HCT116 (cell line): ENCODE data around the gene TBC1D16. TPM values are rescaled to one million over a fixed set of nuclear protein-coding genes. Genes with fewer than 3 reads are reported as not detected.

ENCODE experiments used
- ATAC-seq: fragments of 200-7000 bp; cut with Tn5 transposase; 2 replicates; pipeline ENCODE4 v1.9.1; 2020; ENCODE audit warnings: mild to moderate bottlenecking, moderate library complexity
- BruUV-seq: library from RNA; stranded (reverse); fragments of 400-500 nt; replicated peaks from 2 replicates; lab custom pipeline; 2021; lab: Mats Ljungman, UMichigan
- CTCF ChIA-PET: fragments of 300-600 bp; sonication (Branson Sonifier 250); formaldehyde crosslinking; loops from one replicate; lab custom pipeline; 2021; ENCODE audit warnings: antibody characterized with exemption; lab: Charles Lee
- POLR2A ChIA-PET: fragments of 300-600, 350-600 bp; sonication (Branson Sonifier 250); formaldehyde crosslinking; loops from one replicate; lab custom pipeline; 2021; ENCODE audit warnings: antibody characterized with exemption; lab: Charles Lee
- RAD21 ChIA-PET, 2 experiments: fragments of 300-600 bp; sonication (Branson Sonifier 250); formaldehyde crosslinking; loops; one replicate each; lab custom pipeline; 2023; ENCODE audit warnings: low total read pairs in 2 of 2; ENCODE audit not compliant: uncharacterized antibody in 2 of 2, unreplicated experiment in 2 of 2, low non-redundant PET in 1 of 2; lab: Charles Lee
- DNase-seq: peaks from one replicate; pipeline ENCODE4 v3.0.0-alpha.2; 2010; ENCODE audit warnings: low read depth, low spot score
- H2AFZ ChIP-seq: fragments of 200-600 bp; shearing (Covaris generic), sonication (generic); 2 replicates; pipeline ENCODE4 v1.6.1; 2017; ENCODE audit warnings: low read depth, mixed run types, mixed read lengths, antibody characterized with exemption, low read length; ENCODE audit not compliant: poor library complexity, severe bottlenecking
- H3K27ac ChIP-seq: 2 replicates; pipeline ENCODE4 v1.5.1; 2012; ENCODE audit warnings: low read depth, low read length
- H3K27me3 ChIP-seq: fragments of 200-600 bp; sonication (generic); 2 replicates; pipeline ENCODE4 v1.6.1; 2016; ENCODE audit warnings: mixed run types, low read length, mixed read lengths; ENCODE audit not compliant: insufficient read depth
- H3K36me3 ChIP-seq, 2 experiments: fragments of 200-500 bp in 1 of 2; fragments of 200-600 bp in 1 of 2; sonication (Bioruptor generic) in 1 of 2; sonication (generic) in 1 of 2; 2 replicates each; pipeline versions ENCODE4 v1.5.1 to v1.6.1; 2014 to 2016; ENCODE audit warnings: low read length in 2 of 2, inconsistent platforms in 1 of 2, mixed read lengths in 1 of 2, mixed run types in 1 of 2; ENCODE audit not compliant: insufficient read depth in 2 of 2, control insufficient read depth in 1 of 2
- H3K4me1 ChIP-seq, 2 experiments: fragments of 200-600 bp in 1 of 2; sonication (generic) in 1 of 2; 2 replicates each; pipeline versions ENCODE4 v1.5.1 to v1.6.1; 2012 to 2017; ENCODE audit warnings: low read length in 2 of 2, inconsistent platforms in 1 of 2, mild to moderate bottlenecking in 1 of 2, mixed read lengths in 1 of 2, mixed run types in 1 of 2, moderate library complexity in 1 of 2; ENCODE audit not compliant: insufficient read depth in 2 of 2, control insufficient read depth in 1 of 2
- H3K4me2 ChIP-seq: fragments of 200-600 bp; sonication (generic); 2 replicates; pipeline ENCODE4 v1.6.1; 2017; ENCODE audit warnings: mixed run types, low read length, mixed read lengths
- H3K4me3 ChIP-seq, 2 experiments: fragments of 200-600 bp in 1 of 2; sonication (generic) in 1 of 2; replicated peaks in 1 of 2; 2 replicates each; pipeline ENCODE4 v1.5.1; 2011 to 2016; ENCODE audit warnings: low read length in 2 of 2, control low read depth in 1 of 2, low read depth in 1 of 2, mild to moderate bottlenecking in 1 of 2, mixed read lengths in 1 of 2, mixed run types in 1 of 2
- H3K79me2 ChIP-seq: fragments of 200-600 bp; sonication (generic); 2 replicates; pipeline ENCODE4 v1.6.1; 2017; ENCODE audit warnings: mild to moderate bottlenecking, mixed run types, low read length, moderate library complexity, mixed read lengths; ENCODE audit not compliant: insufficient read depth
- H3K9ac ChIP-seq: fragments of 200-600 bp; sonication (generic); 2 replicates; pipeline ENCODE4 v1.6.1; 2016; ENCODE audit warnings: low read length, mixed read lengths
- H3K9me2 ChIP-seq: fragments of 200-600 bp; sonication (generic), shearing (Covaris generic); 2 replicates; pipeline ENCODE4 v1.6.1; 2017; ENCODE audit warnings: mixed run types, mild to moderate bottlenecking, moderate library complexity; ENCODE audit not compliant: insufficient read depth
- H3K9me3 ChIP-seq, 2 experiments: fragments of 200-500 bp in 1 of 2; fragments of 200-600 bp in 1 of 2; sonication (Bioruptor generic) in 1 of 2; sonication (generic) in 1 of 2; 2 replicates each; pipeline ENCODE4 v1.6.1; 2014 to 2017; ENCODE audit warnings: low read length in 2 of 2, mixed read lengths in 2 of 2, inconsistent platforms in 1 of 2, low read depth in 1 of 2, mild to moderate bottlenecking in 1 of 2, mixed run types in 1 of 2, moderate library complexity in 1 of 2; ENCODE audit not compliant: control insufficient read depth in 1 of 2, insufficient read depth in 1 of 2
- H4K20me1 ChIP-seq: fragments of 200-600 bp; sonication (generic), shearing (Covaris generic); 2 replicates; pipeline ENCODE4 v1.6.1; 2017; ENCODE audit warnings: mixed run types, mild to moderate bottlenecking, moderate library complexity; ENCODE audit not compliant: insufficient read depth
- ATF3 ChIP-seq: IDR thresholded peaks from 2 replicates; pipeline ENCODE4 v1.6.1; 2012
- EZH2 ChIP-seq: fragments of 200-600 bp; sonication (generic); IDR thresholded peaks from 2 replicates; pipeline ENCODE4 v1.6.1; 2017; ENCODE audit warnings: antibody characterized with exemption, mixed run types
- FOSL1 ChIP-seq: IDR thresholded peaks from 2 replicates; pipeline ENCODE4 v1.6.1; 2012; ENCODE audit warnings: low read depth
- JUND ChIP-seq: IDR thresholded peaks from 2 replicates; pipeline ENCODE4 v1.6.1; 2012
- POLR2AphosphoS5 ChIP-seq: IDR thresholded peaks from 2 replicates; pipeline ENCODE4 v1.6.1; 2011; ENCODE audit warnings: mild to moderate bottlenecking, low read depth, low read length, moderate library complexity
- RAD21 ChIP-seq: IDR thresholded peaks from 2 replicates; pipeline ENCODE4 v1.6.1; 2012; ENCODE audit warnings: low read depth, mild to moderate bottlenecking
- SP1 ChIP-seq: IDR thresholded peaks from 2 replicates; pipeline ENCODE4 v1.6.1; 2012; ENCODE audit warnings: low read depth
- SRF ChIP-seq: IDR thresholded peaks from 2 replicates; pipeline ENCODE4 v1.6.1; 2012; ENCODE audit warnings: low read depth
- TCF7L2 ChIP-seq: IDR thresholded peaks from 2 replicates; pipeline ENCODE4 v1.7.0; 2011; ENCODE audit warnings: borderline replicate concordance, inconsistent platforms; ENCODE audit not compliant: insufficient read depth, insufficient read length; ENCODE audit errors: extremely low read depth
- YY1 ChIP-seq: IDR thresholded peaks from 2 replicates; pipeline ENCODE4 v1.6.1; 2011; ENCODE audit warnings: low read length, low read depth, moderate library complexity, mild to moderate bottlenecking; ENCODE audit not compliant: insufficient replicate concordance; ENCODE audit errors: extremely low read depth
- ZFX ChIP-seq: fragments of 450-650 bp; IDR thresholded peaks from 2 replicates; pipeline ENCODE4 v1.6.1; 2017
- ZNF274 ChIP-seq: fragments of 200-500 bp; sonication (Bioruptor generic); IDR thresholded peaks from 2 replicates; pipeline ENCODE4 v1.6.1; 2014; ENCODE audit warnings: mild to moderate bottlenecking, low read depth, low read length, inconsistent platforms
- intact Hi-C: fragments of 100-400 bp; cut with micrococcal nuclease; formaldehyde crosslinking; loops from 2 replicates; pipeline ENCODE4 v1.10.0; 2022
- total RNA-seq: library from RNA; stranded (reverse); gene quantifications from one replicate; pipeline ENCODE4 v1.2.1, GENCODE V29; 2021; ENCODE audit not compliant: unreplicated experiment
- TF ChIP-seq, protein P1 (sequence below): IDR thresholded peaks from 2 replicates; pipeline ENCODE4 v1.6.1; 2012; ENCODE audit warnings: low read depth

Gene TBC1D16
- total RNA-seq, 1 experiment from 2014 or later = 31.1 TPM

DNA sequence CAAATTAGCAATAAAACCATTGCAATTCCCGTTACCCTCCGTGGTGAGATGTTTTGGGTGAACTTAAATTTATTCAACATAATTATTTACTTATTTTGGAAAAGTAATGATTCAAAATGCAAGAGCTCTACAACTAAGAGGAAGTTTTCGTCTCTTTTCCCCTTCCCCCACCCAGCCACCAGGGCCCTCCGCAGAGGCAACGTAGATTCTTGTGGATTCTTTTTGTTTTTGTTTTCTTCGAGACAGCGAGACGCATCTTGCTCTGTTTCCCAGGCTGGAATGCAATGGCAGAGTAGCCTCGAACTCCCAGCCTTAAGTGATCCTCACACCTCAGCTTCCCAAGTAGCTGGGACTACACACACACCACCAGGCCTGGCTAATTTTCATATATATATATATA, 19.9 kb upstream of the TBC1D16 start:
- Histone ChIP-seq H3K4me1 (peaks cover 0 to 8% of the 10 kb centered on the region in 2 experiments; a peak in 2 of 4 replicates), H3K79me2 (no peaks in the 10 kb centered on the region), H2AFZ (no peak overlapping the region), H3K4me3 (no peak overlapping the region), H3K36me3 (no peaks in the 10 kb centered on the region), H3K27me3 (no peaks in the 10 kb centered on the region), H3K27ac (no peak overlapping the region), H4K20me1 (no peaks in the 10 kb centered on the region), H3K9ac (no peak overlapping the region), H3K9me3 (no peaks in the 10 kb centered on the region)
- no peak for DNase-seq
- intact Hi-C loops = no loop called here
- RAD21 ChIA-PET = no interaction called here
- BruUV-seq = no TSS peak
- ATAC-seq = no peak
- no peak for TF ChIP-seq SP1
- no peak for TF ChIP-seq ZFX
- TF ChIP-seq POLR2AphosphoS5 = no peak
- no peak for TF ChIP-seq ATF3
- TF ChIP-seq JUND = no peak
- no peak for TF ChIP-seq RAD21
- no peak for TF ChIP-seq SRF
- TF ChIP-seq ZNF274 = no peak
- TF ChIP-seq, protein P1, sequence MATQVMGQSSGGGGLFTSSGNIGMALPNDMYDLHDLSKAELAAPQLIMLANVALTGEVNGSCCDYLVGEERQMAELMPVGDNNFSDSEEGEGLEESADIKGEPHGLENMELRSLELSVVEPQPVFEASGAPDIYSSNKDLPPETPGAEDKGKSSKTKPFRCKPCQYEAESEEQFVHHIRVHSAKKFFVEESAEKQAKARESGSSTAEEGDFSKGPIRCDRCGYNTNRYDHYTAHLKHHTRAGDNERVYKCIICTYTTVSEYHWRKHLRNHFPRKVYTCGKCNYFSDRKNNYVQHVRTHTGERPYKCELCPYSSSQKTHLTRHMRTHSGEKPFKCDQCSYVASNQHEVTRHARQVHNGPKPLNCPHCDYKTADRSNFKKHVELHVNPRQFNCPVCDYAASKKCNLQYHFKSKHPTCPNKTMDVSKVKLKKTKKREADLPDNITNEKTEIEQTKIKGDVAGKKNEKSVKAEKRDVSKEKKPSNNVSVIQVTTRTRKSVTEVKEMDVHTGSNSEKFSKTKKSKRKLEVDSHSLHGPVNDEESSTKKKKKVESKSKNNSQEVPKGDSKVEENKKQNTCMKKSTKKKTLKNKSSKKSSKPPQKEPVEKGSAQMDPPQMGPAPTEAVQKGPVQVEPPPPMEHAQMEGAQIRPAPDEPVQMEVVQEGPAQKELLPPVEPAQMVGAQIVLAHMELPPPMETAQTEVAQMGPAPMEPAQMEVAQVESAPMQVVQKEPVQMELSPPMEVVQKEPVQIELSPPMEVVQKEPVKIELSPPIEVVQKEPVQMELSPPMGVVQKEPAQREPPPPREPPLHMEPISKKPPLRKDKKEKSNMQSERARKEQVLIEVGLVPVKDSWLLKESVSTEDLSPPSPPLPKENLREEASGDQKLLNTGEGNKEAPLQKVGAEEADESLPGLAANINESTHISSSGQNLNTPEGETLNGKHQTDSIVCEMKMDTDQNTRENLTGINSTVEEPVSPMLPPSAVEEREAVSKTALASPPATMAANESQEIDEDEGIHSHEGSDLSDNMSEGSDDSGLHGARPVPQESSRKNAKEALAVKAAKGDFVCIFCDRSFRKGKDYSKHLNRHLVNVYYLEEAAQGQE = no peak
- TF ChIP-seq EZH2 = no peak
- no peak for TF ChIP-seq YY1
- no peak for TF ChIP-seq TCF7L2
- TF ChIP-seq FOSL1 = no peak
- TF ChIP-seq, all 23 proteins: peak for 0
- Histone ChIP-seq H3K9me2 (no peaks in the 10 kb centered on the region), H3K4me2 (no peak overlapping the region)
- ChIA-PET POLR2A (interaction anchor here (0.5 kb wide), 1 partner anchor 15 kb away, joined by 3 read pairs; no protein-coding TSS in a partner anchor), CTCF (interaction anchor here (1.5 to 1.6 kb wide), 2 partner anchors 46 to 47 kb away, joined by 3 to 4 read pairs; partner anchors contain the start of gene GAA)
